Psoas muscle (tissue), 8 donors: ENCODE data around the gene MOB4. TPM values are rescaled to one million over a fixed set of nuclear protein-coding genes. Genes with fewer than 3 reads are reported as not detected.
A peak's percentile ranks its signal among the peaks of the same experiment; 100 is the strongest.

Experiments used
- ATAC-seq, 4 donors: fragments of 200-7000 bp; cut with Tn5 transposase; one replicate each; pipeline ENCODE4 v1.9.1; 2020; ENCODE audit warnings: moderate library complexity in 3 of 4, mild to moderate bottlenecking in 2 of 4
- DNase-seq, 2 donors: peaks; one replicate each; pipeline ENCODE4 v3.0.0-alpha.2; 2020
- H3K27ac ChIP-seq: fragments of 200-600 bp; one replicate; pipeline ENCODE4 v1.8.0; 2022
- H3K27me3 ChIP-seq, 3 donors: fragments of 200-600 bp in 1 of 3; one replicate each; pipeline versions ENCODE4 v1.6.1 to v1.8.0; 2013 to 2022; ENCODE audit warnings: low read length in 2 of 3, mild to moderate bottlenecking in 2 of 3, moderate library complexity in 1 of 3; ENCODE audit not compliant: insufficient read depth in 3 of 3
- H3K36me3 ChIP-seq, 2 donors: fragments of 200-600 bp in 1 of 2; one replicate each; pipeline versions ENCODE4 v1.6.1 to v1.8.0; 2013 to 2022; ENCODE audit warnings: low read depth in 1 of 2, mild to moderate bottlenecking in 1 of 2, moderate library complexity in 1 of 2; ENCODE audit not compliant: insufficient read depth in 1 of 2
- H3K4me1 ChIP-seq: fragments of 200-600 bp; one replicate; pipeline ENCODE4 v1.8.0; 2022
- H3K4me3 ChIP-seq: fragments of 200-600 bp; one replicate; pipeline ENCODE4 v1.8.0; 2022; ENCODE audit warnings: mild to moderate bottlenecking
- H3K9me3 ChIP-seq: fragments of 200-600 bp; one replicate; pipeline ENCODE4 v1.8.0; 2022
- WGBS, 3 donors: extraction: QIAGEN DNeasy Blood & Tissue Kit; methylation state at CpG; one replicate each; pipeline versions ENCODE4 v1.1.6 to v1.1.7; 2013; 5-methylcytosine and 5-hydroxymethylcytosine counted together
- intact Hi-C, 2 donors: fragments of 100-400 bp; cut with DNase I; formaldehyde crosslinking; loops; one replicate each; pipeline versions ENCODE4 v1.11.0 to v1.14.2; 2022
- polyA plus RNA-seq, 3 donors: library from polyadenylated mRNA; stranded (reverse); fragments of 200-250 nt; gene quantifications; one replicate each; pipeline ENCODE4 v1.2.3, GENCODE V29; 2013
- total RNA-seq, 4 donors: library from RNA; stranded (reverse); fragmentation: NEBNext Ultra II Directional in 2 of 4; extraction: Animal tissue kit (Norgen Biotek cat#: 25700) in 2 of 4; gene quantifications; one replicate each; pipeline versions ENCODE4 v1.2.1 to v1.2.4, GENCODE V29; 2021 to 2023
- TF ChIP-seq, protein P1 (sequence below): fragments of 200-600 bp; IDR thresholded peaks from one replicate; pipeline ENCODE4 v1.8.0; 2022; ENCODE audit warnings: antibody characterized with exemption
- donor health status: healthy with polysubstance abuse.
- donor health status: DM: no; HTN: no; CAD: no; lungs with moderate emphysema.
- donor health status: Bipolar disorder and iron deficiency.
- donor health status: healthy.
- donor health status: DM: yes; HTN: yes; CAD: no.
- donor health status: DM: no; HTN: no; CAD: no.
- donor health status: DM: no; HTN: no; CAD: no.
- donor health status: DM: yes; HTN: yes; CAD: no.

Gene MOB4
- total and polyA plus RNA-seq, 7 donors, result 22.7 to 57.6 (median 29.6) TPM

DNA sequence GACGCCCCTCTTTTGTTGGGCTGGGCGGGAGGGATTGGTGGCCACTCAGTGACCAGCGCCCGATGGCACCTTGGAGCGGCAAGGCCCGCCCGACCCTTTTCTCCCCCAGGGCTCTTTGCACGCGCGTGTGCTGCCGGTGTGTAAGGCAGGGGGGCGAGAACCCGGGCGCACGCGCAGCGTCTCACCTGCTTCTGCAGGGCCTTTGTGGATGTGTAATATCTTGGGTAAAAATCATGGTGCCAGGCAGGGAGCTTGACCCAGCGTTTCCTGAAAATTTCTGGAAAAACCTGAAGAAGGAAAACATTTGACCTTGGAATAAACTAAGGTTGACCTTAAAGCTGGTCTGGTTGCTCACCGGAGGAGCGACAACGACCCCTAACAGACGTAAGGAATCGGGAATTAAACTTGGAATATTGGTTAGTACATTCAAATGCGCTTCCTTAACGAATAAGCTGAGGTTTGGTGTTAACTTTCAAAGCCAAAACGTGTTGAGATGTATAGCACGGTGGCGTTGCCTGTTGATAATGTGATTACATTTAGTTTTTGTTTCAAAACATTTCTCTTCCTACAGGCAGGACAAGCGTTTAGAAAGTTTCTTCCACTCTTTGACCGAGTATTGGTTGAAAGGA lies 15.2 kb upstream of the MOB4 start:
- DNase-seq (no peak), ATAC-seq (peak; percentile 33 to 47 (median 36))
- peak overlapping the region; percentile 97 for H3K27ac ChIP-seq
- H3K4me1 ChIP-seq, result peaks cover 49% of the 10 kb centered on the region
- H3K4me3 ChIP-seq, result peak overlapping the region; percentile 89
- H3K27me3 ChIP-seq, result no peaks in the 10 kb centered on the region
- 0% methylated on average over 26 to 30 of the region's 30 CpGs for WGBS, 3 donors
- H3K9me3 ChIP-seq, result no peaks in the 10 kb centered on the region
- TF ChIP-seq, protein P1, sequence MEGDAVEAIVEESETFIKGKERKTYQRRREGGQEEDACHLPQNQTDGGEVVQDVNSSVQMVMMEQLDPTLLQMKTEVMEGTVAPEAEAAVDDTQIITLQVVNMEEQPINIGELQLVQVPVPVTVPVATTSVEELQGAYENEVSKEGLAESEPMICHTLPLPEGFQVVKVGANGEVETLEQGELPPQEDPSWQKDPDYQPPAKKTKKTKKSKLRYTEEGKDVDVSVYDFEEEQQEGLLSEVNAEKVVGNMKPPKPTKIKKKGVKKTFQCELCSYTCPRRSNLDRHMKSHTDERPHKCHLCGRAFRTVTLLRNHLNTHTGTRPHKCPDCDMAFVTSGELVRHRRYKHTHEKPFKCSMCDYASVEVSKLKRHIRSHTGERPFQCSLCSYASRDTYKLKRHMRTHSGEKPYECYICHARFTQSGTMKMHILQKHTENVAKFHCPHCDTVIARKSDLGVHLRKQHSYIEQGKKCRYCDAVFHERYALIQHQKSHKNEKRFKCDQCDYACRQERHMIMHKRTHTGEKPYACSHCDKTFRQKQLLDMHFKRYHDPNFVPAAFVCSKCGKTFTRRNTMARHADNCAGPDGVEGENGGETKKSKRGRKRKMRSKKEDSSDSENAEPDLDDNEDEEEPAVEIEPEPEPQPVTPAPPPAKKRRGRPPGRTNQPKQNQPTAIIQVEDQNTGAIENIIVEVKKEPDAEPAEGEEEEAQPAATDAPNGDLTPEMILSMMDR, result no peak
- intact Hi-C loops, result loop anchor here in 1 of 2 donors (2.0 kb wide), 1 partner anchor 14 kb away; no protein-coding TSS in a partner anchor
- peaks cover 9 to 71% of the 10 kb centered on the region in 2 donors for H3K36me3 ChIP-seq

DNA sequence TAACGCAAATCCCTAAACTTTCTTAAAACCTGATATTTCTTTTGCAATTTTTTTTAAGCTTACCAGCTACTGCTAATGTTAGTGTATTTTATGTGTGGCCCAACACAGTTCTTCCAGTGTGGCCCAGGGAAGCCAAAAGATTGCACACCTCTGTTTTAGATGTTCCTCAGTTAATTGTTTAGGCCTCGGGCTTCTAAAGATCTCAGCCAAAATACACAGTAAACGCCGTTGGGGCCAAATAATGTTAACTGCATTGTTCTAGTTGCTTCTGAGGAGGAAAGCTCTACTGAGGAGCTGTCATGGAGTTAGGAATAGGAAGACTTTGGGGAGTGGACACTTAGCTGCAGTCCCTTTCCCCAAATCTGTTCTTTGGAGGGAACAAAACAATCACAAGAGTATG lies 13.7 kb upstream of the MOB4 start:
- Histone ChIP-seq H3K4me1 (peaks cover 34% of the 10 kb centered on the region), H3K9me3 (no peaks in the 10 kb centered on the region), H3K27ac (peak overlapping the region; percentile 97), H3K4me3 (peak overlapping the region; percentile 89), H3K27me3 (no peaks in the 10 kb centered on the region), H3K36me3 (peaks cover 6 to 60% of the 10 kb centered on the region in 2 donors)
- intact Hi-C loops, result no loop called here
- 57 to 59% (median 59%) methylated on average over 4 of the region's 4 CpGs for WGBS, 3 donors
- no peak for DNase-seq
- ATAC-seq, result no peak
- TF ChIP-seq, protein P1, result no peak

DNA sequence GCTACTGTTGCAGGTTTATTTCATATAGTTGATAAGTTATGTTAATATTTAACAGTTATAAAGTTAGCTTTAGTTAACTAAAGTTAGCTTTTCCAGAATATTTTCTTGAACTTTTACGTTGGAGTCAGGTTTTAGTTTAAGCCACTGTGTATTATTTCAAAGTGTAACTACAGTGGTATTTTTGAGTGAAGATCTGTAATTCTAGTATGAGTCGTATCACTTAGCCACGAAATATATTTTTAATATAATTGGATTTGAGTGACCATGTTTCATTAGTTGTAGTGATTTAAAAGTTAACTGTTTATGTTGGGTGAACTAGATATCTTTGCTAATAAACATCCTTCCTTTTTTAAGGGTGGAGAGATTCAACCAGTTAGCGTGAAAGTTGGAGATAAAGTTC lies 13.2 kb upstream of the MOB4 start:
- no peak overlapping the region for H3K27ac ChIP-seq
- WGBS, 3 donors, result 65 to 78% (median 71%) methylated on average over 4 of the region's 4 CpGs
- peaks cover 6 to 55% of the 10 kb centered on the region in 2 donors for H3K36me3 ChIP-seq
- peak overlapping the region; percentile 89 for H3K4me3 ChIP-seq
- intact Hi-C loops, result no loop called here
- TF ChIP-seq, protein P1, result no peak
- H3K9me3 ChIP-seq, result no peaks in the 10 kb centered on the region
- H3K4me1 ChIP-seq, result peaks cover 29% of the 10 kb centered on the region
- ATAC-seq, result no peak
- no peaks in the 10 kb centered on the region for H3K27me3 ChIP-seq
- no peak for DNase-seq

DNA sequence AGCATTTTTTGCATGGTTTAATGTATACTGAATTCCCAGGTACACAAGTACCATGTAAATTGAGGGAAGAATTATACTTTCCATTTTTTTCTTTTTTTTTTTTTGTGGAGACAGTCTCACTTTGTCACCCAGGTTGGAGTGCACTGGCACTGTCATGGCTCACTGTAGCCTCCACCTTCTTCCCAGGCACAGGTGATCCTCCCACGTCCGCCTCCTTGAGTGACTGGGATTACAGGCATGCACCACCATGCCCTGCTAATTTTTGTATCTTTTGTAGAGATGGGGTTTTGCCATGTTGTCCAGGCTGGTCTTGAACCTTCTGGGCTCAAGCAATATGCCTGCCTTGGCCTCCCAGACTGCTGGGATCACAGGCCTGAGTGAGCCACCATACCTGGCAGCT lies 11.9 kb upstream of the MOB4 start:
- 82 to 97% (median 93%) methylated on average over 2 of the region's 2 CpGs for WGBS, 3 donors
- intact Hi-C loops, result no loop called here

More for the DNA sequence above, 11.9 kb upstream of the MOB4 start:
- ATAC-seq, result no peak
- Histone ChIP-seq H3K9me3 (no peaks in the 10 kb centered on the region), H3K27me3 (no peaks in the 10 kb centered on the region), H3K36me3 (peaks cover 6 to 51% of the 10 kb centered on the region in 2 donors), H3K27ac (no peak overlapping the region), H3K4me3 (no peak overlapping the region), H3K4me1 (peaks cover 18% of the 10 kb centered on the region)
- no peak for DNase-seq
- TF ChIP-seq, protein P1, result no peak
